Measurements from ENCODE around the gene CD3G.
"Not testable (repeated sequence)": the region's sequence is repeated elsewhere in the genome, so short reads cannot be mapped to it uniquely, and the experiment has no call there.

Gene CD3G

DNA sequence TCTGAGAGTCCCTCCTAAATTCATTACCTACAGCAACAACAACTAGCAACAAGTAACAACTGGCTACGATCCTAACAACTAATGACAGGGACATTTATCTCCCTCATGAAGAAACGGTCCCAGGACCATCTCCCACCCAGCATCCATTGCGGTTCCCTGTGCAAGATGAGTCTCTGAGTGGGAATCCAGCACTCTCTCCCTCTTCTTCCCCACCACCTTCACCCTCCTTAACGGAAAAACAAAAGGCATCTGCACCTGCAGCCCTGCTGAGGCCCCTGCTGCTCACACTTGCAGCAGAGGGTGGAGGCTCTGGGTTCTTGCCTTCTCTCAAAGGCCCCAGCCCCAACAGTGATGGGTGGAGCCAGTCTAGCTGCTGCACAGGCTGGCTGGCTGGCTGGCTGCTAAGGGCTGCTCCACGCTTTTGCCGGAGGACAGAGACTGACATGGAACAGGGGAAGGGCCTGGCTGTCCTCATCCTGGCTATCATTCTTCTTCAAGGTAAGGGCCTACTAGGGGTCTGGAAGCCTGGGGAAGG lies at the start of gene CD3G:
TSS of gene CD3G (plus strand) at position 364 of the 535 bp plus-strand sequence. CDS start at position 444, 80 bp downstream.
- no peak for DNase-seq

DNA sequence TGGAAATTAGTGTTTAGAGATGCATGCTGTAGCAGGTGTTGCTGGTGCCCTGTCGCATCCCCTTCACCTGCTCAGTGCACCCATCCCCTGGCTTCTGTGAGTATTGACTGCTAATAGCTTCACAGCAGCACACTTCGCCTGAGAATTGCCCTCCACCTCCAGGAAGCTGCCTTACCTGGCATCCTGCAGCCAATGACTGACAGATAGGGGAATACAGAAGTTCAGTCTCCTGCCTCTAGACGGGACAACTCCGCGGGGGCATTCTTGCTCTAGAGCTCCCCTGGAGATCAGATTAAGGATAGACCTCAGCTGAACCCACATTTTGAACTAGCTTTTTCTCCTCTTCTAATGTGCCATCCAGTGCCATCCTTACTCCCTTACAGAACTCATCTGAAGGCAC lies 48.9 kb upstream of the CD3G start:
- no peak for DNase-seq

DNA sequence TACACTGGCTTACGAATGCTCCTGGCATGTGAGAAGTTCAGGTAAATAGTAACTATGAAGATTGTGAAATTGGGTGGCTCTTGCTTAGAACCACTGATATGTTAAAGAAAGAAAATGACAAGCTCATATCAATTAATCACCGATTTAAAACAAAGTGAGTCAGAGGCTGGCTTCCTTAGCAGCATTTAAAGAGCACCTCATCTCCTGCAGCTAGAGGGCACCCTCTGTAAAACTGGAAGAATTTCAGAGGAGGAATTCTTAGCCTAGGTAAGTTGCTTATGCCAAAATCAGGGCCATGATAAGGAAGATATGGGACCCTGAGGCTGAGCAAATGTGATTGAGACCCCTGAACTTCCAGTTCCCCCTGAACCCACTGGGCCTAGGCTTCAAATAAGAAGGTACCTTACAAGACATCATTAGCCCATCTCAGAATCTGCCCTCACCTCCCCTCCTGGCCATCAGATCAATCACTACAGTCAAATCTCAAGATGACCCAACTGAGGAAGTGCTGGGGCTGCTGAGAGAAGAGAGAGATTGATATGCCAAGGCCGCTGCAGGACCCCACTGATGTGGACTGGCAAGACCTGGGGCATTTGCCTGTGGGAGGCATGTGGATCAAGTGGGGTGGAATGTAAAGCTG lies 48.2 kb upstream of the CD3G start:
- no peak for DNase-seq

DNA sequence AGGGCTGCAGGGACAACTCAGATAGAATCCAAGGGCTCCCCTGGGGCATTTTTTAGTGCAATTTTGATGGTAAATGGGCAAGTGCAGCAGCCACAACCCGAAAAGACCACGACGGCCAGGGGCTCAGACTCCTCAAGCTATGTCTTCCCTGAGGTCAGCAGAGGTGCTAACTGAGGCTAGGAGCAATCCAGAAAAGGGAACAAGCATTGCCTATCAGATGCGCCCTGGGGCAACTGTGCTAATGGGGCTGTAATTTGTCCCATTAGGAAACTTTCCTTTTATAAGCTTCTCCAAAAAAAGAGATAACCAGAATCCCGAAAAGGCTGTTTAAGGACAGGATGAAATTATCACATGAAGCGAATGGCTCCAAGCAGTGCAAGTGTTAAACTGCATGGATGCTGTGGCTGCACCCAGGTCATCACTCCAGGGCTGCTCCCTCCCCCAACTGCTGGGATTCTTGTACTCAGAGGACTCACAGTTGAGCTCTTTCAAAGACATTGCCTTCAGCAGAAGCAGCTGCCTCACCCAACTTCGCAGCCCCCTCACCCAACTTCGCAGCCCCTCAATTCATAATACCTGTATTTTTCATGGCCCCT lies 42.4 kb upstream of the CD3G start:
- no peak for DNase-seq

DNA sequence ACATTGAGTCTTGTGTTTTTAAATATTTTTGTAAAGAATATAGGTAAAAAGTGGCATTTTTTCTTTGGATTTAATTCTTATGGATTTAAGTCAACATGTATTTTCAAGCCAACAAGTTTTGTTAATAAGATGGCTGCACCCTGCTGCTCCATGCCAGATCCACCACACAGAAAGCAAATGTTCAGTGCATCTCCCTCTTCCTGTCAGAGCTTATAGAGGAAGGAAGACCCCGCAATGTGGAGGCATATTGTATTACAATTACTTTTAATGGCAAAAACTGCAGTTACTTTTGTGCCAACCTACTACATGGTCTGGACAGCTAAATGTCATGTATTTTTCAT lies 39.9 kb upstream of the CD3G start:
- DNase-seq, result no peak

DNA sequence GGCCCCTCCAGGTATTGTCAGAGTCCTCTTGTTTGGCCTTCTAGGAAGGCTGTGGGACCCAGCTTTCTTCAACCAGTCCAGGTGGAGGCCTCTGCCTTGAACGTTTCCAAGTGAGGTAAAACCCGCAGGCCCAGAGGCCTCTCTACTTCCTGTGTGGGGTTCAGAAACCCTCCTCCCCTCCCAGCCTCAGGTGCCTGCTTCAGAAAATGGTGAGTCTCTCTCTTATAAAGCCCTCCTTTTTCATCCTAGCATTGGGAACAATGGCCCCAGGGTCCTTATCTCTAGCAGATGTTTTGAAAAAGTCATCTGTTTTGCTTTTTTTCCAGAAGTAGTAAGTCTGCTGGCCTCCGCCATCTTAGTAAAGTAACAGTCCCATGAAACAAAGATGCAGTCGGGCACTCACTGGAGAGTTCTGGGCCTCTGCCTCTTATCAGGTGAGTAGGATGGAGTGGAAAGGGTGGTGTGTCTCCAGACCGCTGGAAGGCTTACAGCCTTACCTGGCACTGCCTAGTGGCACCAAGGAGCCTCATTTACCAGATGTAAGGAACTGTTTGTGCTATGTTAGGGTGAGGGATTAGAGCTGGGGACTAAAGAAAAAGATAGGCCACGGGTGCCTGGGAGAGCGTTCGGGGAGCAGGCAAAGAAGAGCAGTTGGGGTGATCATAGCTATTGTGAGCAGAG lies 39.4 kb upstream of the CD3G start, which contains the start of gene CD3E:
TSS of gene CD3E (plus strand) at position 163 of the 681 bp plus-strand sequence. CDS start at position 386, 223 bp downstream.
- DNase-seq, result no peak

DNA sequence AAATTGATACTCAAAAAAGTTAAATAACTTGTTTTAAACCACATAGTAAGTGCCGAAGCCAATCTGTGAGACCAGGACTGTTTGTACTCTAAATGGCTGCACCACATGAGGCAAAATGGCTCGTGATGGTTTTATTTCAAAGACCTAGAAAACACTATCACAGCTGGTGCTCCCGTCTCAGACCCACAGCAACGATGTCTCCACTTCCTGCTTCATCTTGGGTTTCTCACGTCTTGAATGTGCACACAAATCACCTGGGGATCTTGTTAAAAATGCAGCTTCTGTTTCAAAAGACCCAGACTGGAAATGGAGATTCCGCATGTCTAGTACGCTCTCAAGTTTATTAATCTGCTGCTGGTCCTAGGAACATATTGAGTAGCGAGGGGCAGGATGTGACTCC lies 38.4 kb upstream of the CD3G start:
- DNase-seq, result no peak

DNA sequence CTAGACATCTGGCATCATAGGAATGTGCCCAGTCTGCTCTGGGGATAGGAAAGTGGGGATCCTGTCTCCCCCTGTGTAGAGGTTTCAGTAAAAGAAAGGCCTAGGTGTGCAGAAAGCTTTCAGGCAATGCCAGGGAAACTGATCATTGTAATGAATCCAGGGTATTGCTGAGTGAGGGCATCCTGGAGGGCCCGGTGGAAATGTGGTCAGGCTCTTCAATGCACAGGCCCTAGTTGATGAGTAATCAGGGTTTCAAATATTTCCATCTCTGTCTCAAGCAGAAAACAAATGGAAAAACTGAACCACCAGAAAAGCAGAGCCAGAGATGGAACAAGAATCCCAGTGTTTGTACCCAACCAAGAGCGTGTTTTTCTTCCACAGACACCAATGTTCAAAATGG lies 37.6 kb upstream of the CD3G start:
- DNase-seq, result no peak

DNA sequence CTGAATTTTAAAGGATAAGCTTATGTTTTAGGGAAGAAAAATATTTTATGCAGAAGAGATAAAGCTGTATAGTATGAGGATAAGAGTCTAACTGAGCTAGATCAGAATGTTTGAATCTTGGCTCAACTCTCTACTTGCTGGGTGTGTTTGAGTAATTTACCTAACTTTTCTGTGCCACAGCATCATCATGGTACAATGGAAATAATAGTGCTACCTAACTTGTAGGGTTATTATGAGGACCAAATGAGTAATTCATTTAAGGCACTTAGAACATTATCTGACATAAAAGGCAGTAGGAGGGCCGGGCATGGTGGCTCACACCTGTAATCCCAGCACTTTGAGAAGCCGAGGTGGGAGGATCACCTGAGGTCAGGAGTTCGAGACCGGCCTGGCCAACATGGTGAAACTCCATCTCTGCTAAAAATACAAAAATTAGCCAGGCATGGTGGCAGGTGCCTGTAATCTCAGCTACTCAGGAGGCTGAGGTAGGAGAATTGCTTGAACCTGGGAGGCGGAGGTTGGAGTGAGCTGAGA lies 35.1 kb upstream of the CD3G start:
- DNase-seq, result not testable (repeated sequence)

DNA sequence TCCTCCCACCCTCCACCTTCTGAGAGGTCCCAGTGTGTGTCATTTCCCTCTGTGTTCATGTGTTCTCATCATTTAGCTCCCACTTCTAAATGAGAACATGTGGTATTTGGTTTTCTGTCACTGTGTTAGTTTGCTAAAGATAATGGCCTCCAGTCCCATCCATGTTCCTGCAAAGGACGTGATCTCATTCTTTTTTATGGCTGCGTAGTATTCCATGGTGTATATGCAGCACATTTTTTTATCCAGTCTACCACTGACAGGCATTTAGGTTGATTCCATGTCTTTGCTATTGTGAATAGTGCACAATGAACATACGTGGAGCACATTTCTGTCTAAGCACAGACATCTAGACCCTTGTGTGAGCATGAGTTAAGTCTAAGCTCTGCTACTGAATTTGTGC lies 33.9 kb upstream of the CD3G start:
- DNase-seq, result no peak

DNA sequence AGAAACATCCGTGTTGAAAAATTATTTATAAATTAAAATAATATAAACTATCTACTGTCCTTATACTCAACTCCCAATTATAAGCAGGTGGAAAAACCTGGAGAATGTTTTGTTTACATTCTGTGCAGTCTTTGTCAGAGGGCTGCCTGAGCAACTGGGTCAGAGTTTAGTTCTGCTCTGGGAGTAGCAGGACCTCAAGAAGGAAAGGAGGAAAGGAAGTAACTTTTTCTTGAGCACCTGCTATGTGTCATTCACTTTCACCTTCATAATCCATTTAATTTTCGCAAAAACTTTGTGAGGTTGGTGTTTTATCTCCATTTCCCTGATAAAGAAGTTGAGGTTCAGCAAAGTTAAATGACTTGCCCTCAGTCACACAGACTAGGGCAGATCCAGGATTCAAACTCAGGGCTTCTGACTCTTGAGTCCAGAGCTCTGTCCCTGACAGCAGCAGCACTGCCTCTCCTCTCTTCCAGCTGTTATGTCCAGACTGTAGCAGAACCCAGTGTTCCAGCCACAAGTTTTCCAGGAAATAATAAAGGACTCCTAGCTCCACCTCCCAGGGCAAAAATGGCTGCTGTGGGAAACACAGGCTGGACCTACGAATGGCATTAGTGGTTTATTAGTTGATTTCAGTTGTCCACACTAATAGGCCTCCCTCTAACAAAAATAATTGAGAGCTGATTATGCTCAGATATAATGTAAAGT lies 33.2 kb upstream of the CD3G start:
- no peak for DNase-seq

DNA sequence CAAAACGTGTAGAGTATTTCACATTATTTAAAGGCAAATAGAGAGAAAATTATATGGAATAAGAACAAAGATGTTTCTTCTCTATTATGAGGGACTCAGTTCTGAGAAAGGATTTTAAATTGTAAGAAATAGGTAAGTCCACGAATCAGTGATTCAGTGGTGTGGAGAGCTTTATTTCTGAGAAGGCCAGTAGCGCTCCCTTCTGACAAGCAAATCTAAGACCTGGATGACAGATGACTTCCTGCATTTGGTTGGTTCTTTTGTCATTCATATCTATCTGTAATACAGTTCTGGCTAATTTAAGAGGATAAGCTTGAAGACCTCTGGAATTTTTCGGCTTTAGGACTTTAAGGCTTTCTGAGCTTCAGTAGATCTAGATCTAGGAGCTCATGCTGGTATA lies 32.6 kb upstream of the CD3G start:
- no peak for DNase-seq

DNA sequence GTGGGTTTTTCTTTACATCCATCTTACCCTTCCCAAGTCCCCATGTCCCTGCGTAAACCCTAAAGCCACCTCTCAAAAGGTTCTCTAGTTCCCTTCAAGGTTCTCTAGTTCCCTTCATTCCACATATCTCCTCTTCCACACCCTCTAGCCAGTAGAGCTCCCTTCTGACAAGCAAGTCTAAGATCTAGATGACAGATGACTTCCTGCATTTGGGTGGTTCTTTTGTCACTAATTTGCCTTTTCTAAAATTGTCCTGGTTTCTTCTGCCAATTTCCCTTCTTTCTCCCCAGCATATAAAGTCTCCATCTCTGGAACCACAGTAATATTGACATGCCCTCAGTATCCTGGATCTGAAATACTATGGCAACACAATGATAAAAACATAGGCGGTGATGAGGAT lies 31.8 kb upstream of the CD3G start:
- no peak for DNase-seq

DNA sequence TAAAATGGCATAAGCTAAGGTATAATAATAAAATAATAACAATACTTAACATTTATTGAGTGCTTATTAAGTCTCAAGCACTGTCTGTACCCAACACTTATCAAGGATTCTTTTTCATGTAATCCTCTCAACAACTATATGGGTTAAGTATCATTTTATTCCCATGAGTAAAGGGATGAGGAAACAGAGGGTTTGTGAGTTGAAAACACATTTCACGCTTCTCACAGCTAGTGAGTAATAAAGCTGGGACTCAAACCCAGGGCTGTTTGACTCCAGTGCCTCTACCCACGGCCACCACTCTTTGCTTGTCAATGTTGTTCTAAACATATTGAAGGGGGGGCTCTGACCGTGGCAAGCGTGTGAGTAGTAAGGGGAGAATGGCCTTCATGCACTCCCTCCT lies 30.9 kb upstream of the CD3G start:
- DNase-seq, result no peak

DNA sequence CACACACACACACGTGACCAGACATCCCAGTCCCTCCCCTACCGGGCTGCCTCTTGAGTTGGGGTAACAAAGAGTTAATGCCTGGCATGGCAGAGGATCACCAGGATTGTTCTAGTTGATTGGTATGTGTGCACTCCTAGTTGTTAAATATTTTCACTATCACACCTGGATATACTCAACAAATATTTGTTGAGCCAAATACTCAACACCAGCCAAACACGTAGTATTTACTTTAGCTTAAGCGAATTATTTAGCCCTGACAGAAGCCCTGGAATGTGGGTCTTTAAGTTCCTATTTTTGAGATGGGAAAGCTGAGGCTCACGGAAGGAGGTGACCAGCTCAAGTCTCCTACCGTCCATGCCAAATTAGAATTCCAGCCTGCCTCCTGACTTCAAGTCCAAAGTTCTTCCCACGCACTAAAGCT lies 29.1 kb upstream of the CD3G start:
- DNase-seq, result no peak

DNA sequence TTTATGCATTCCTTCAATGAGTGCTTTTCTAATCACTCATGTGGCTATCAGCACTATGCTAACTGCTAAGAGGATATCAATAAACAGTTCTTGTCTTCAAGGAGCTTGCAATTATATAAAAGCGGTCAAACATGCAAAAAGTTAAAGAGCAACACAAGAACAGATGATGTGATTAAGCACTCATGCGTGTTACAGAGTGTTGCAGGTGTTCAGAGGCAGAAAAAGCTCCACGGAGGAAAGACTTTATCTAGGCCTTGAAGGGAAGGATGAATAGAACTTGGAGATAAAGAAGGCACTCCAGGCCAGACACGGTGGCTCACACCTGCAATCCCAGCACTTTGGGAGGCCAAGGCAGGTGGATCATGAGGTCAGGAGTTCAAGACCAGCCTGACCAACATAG lies 26.0 kb upstream of the CD3G start:
- no peak for DNase-seq

DNA sequence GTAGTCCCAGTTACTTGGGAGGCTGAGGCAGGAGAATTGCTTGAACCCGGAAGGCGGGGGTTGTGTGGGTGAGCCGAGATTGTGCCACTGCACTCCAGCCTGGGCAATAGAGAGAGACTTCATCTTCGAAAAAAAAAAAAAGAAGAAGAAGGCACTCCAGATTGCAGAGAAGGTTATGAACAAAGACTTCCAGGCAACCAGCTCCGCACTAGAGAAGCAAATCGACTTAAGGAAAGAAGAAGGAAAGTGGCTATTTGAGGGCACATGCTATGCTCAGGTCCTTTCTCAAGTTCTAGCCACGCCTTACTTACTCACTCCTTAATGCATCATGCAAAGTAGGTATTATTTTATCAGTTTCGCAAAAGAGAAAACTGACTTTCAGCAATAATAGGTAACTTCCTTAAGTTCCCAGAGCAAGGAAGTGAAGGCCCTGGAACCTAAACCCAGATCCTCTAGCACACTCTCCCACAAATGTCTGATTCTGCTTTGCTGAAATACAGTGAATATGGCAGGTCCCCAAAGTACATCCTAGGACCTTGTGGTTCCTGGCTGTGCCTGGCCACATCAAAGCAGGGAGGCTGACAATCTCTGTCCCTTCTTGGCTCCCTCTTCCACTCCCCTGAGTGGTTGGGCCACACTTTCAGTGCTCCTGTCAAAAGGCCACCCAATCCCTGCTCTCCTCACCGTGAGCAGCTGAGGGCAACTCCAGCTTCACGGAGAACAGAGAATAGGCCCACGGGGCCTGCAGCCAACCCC lies 25.4 kb upstream of the CD3G start:
- DNase-seq, result no peak

DNA sequence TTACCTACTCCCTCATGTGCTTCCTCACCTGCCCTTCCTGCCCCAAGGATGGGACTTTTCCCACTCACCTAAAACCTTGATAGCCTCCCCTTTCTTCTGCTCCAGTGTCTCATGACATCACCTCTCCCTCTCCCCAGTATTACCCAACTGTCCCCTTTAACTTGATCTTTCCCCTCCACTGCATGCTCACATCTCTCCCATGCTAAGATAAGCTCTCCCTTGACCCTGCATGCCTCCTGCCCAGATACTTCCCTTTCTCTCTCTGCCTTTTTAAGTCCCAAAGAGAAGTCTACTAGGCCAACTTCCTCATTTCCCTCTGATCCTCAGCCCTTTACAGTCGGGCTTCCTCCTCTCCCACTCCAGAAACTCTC lies 24.8 kb upstream of the CD3G start:
- no peak for DNase-seq

DNA sequence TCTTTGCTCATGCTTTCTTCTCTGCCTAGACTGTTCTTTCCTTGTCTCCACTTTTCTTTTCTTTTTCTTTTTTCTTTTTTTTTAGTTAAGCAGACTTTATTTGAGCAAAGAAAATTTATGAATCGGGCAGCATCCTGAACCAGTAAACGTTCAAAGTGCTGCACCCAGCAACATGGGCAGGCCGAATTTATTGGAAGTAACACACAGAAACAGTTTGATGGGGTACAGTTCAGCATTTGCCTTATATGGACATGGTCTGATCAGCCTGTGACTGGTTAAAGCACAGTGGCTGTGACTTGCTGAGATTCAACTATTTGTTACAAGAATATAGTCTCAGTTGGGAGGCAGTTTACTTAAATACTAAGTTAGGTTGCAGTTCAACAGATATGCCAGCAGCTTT lies 23.6 kb upstream of the CD3G start:
- DNase-seq, result no peak

DNA sequence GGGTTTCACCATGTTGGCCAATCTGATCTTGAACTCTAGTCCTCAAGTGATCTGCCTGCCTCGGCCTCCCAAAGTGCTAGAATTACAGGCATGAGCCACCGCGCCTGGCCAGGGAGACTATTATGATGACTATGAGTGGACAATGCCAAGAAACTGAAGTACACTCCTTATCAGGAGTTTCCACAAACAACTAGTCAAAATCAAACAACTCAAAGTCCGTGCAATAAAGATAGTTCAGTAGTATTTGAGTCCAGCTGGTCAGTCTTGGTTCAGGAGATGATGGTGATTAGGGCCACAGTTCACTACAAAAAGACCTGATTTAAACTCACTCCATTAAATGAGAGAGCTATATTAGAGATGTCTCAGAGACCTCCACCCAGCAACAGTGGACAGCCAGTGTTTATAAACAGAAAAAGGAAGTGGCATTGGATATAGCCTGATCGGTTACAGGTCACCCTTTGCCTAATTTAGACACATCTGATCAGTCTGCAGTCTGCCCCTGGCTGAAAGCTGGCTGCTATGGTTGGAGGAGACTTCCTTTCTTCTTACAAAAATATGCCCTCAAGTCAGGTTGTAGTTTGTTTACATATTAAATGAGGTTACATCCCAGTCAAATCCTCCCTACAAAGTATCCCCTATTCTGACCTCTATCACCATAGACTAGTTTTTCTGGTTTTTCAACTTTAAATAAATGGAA lies 22.6 kb upstream of the CD3G start:
- DNase-seq, result no peak

DNA sequence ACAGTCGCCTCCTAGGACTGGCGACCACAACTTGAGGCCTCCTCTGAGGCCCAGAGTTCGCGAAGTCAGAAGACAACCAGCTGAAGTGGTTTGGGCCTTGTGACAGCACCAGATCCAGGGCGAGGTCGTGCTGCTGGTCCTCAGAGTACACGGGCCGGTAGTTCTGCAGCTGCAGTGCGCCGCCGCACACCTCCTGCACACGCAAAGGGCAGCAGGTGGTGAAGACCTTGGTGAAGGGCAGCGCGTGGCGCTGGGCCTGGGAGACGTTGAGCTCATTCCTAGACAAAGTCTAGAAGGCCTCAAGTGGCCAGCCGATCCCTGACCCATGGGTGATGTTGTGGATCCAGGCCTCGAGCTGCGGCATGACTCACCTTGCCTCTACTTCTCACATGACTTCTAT lies 21.4 kb upstream of the CD3G start:
- DNase-seq, result no peak

DNA sequence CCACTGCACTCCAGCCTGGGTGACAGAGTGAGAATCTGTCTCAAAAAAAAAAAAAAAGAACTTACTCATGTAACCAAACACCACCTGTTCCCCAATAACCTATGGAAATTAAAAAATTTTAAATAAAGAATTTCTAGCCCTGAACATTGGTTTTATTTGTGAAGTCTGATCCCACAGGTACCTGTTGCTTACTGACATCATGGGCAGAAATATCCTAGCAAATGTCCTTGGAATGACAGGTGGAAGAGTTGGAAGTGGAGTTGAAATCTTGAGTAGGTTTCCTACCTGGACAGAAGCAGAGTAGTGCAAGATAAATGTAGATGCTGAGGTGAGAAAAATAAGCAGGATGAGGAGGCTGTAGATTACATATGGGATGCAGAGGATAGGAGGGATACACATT lies 18.9 kb upstream of the CD3G start:
- no peak for DNase-seq
